Cardiac muscle cell (in vitro differentiated cells and primary cell): ENCODE data around the gene USP32. TPM values are rescaled to one million over a fixed set of nuclear protein-coding genes. Genes with fewer than 3 reads are reported as not detected.
A peak's percentile ranks its signal among the peaks of the same experiment; 100 is the strongest.

Source experiments
- DNase-seq, 2 donors: peaks; one replicate each; pipeline versions ENCODE4 v3.0.0 to v3.0.0-alpha.2; 2010 to 2017; ENCODE audit warnings: low read depth in 1 of 2, low spot score in 1 of 2
- H3K27ac ChIP-seq: fragments of 200-600 bp; sonication (generic); 2 replicates; pipeline ENCODE4 v1.5.1; 2016
- H3K27me3 ChIP-seq: fragments of 200-600 bp; sonication (generic); 2 replicates; pipeline ENCODE4 v1.6.0; 2016; ENCODE audit warnings: control low read depth
- H3K36me3 ChIP-seq: fragments of 200-600 bp; sonication (generic); 2 replicates; pipeline ENCODE4 v1.5.1; 2016; ENCODE audit warnings: control low read depth
- H3K4me1 ChIP-seq: fragments of 200-600 bp; sonication (generic); 2 replicates; pipeline ENCODE4 v1.8.1; 2017; ENCODE audit warnings: low read depth, mild to moderate bottlenecking, mixed run types
- H3K4me3 ChIP-seq: fragments of 200-600 bp; sonication (generic); 2 replicates; pipeline ENCODE4 v1.5.1; 2016; ENCODE audit warnings: mild to moderate bottlenecking
- H3K9me3 ChIP-seq: fragments of 200-600 bp; sonication (generic); 2 replicates; pipeline ENCODE4 v1.5.1; 2017; ENCODE audit warnings: low read depth, mild to moderate bottlenecking, control low read depth
- polyA plus RNA-seq: library from polyadenylated mRNA; unstranded; fragments of >200 nt; fragmentation: Nextera tagmentation; extraction: Ambion mirVana; gene quantifications from 2 replicates; pipeline ENCODE4 v1.2.1, GENCODE V29; 2016
- total RNA-seq: library from RNA; depleted of rRNA; stranded (reverse); fragments of >200 nt; gene quantifications from 2 replicates; pipeline ENCODE4 v1.2.3, GENCODE V29; 2016
- TF ChIP-seq, protein P1 (sequence below): IDR thresholded peaks from 2 replicates; pipeline ENCODE4 v1.5.1; 2012; ENCODE audit warnings: low read depth, mild to moderate bottlenecking, low read length

The USP32 gene
- total and polyA plus RNA-seq, 2 experiments from 2014 or later: 19.7 to 32.2 TPM

DNA sequence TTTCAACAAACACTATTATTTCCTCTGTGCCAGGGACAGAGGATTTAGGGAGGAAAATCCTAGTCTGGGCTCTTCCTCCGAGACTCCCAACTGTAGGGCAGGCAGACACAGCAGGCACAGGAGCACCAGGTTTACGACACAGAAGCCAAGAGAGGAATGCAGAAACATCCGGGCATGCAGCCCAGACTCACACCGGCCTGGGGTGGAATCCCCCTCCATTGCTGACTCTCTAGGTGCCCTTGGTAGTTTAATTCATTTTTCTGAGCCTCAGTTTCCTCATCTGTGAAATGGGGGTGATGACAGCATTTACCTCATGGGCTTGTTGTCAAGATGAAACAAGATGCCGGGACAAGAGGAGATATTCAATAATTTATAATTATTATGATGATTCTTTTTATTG, 227.2 kb downstream of the USP32 start:
- no peak for DNase-seq
- H3K4me3 ChIP-seq: no peak overlapping the region
- TF ChIP-seq, protein P1, sequence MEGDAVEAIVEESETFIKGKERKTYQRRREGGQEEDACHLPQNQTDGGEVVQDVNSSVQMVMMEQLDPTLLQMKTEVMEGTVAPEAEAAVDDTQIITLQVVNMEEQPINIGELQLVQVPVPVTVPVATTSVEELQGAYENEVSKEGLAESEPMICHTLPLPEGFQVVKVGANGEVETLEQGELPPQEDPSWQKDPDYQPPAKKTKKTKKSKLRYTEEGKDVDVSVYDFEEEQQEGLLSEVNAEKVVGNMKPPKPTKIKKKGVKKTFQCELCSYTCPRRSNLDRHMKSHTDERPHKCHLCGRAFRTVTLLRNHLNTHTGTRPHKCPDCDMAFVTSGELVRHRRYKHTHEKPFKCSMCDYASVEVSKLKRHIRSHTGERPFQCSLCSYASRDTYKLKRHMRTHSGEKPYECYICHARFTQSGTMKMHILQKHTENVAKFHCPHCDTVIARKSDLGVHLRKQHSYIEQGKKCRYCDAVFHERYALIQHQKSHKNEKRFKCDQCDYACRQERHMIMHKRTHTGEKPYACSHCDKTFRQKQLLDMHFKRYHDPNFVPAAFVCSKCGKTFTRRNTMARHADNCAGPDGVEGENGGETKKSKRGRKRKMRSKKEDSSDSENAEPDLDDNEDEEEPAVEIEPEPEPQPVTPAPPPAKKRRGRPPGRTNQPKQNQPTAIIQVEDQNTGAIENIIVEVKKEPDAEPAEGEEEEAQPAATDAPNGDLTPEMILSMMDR: no peak
- no peak overlapping the region for H3K27ac ChIP-seq
- no peaks in the 10 kb centered on the region for H3K27me3 ChIP-seq
- H3K36me3 ChIP-seq: no peaks in the 10 kb centered on the region
- no peaks in the 10 kb centered on the region for H3K9me3 ChIP-seq
- H3K4me1 ChIP-seq: peaks cover 11% of the 10 kb centered on the region

DNA sequence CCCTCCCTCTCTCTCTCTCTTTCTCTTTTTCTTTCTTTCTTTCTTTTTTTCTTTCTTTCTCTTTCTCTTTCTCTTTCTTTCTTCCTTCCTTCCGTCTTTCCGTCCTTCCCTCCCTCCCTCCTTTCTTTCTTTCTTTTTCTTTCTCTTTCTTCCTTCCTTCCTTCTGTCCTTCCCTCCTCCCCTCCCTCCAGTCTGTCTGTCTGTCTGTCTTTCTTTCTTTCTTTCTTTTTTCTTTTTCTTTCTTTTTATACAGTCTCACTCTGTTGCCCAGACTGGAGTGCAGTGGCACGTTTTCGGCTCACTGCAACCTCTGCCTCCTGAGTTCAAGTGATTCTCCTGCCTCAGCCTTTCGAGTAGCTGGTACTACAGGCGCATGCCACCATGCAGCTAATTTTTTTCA, 227.8 kb downstream of the USP32 start:
- DNase-seq: no peak
- Histone ChIP-seq H3K36me3 (no peaks in the 10 kb centered on the region), H3K4me1 (peaks cover 15% of the 10 kb centered on the region), H3K4me3 (no peak overlapping the region), H3K27ac (no peak overlapping the region), H3K9me3 (no peaks in the 10 kb centered on the region), H3K27me3 (no peaks in the 10 kb centered on the region)
- TF ChIP-seq, protein P1: no peak

GRCh38 chr17:60163108-60163784, 228.7 kb downstream of the USP32 start:
- Histone ChIP-seq H3K27me3 (no peaks in the 10 kb centered on the region), H3K4me3 (no peak overlapping the region), H3K27ac (no peak overlapping the region), H3K4me1 (peaks cover 18% of the 10 kb centered on the region), H3K36me3 (no peaks in the 10 kb centered on the region), H3K9me3 (no peaks in the 10 kb centered on the region)
- TF ChIP-seq, protein P1: no peak
- DNase-seq: peak in 1 of 2 donors; percentile 35

DNA sequence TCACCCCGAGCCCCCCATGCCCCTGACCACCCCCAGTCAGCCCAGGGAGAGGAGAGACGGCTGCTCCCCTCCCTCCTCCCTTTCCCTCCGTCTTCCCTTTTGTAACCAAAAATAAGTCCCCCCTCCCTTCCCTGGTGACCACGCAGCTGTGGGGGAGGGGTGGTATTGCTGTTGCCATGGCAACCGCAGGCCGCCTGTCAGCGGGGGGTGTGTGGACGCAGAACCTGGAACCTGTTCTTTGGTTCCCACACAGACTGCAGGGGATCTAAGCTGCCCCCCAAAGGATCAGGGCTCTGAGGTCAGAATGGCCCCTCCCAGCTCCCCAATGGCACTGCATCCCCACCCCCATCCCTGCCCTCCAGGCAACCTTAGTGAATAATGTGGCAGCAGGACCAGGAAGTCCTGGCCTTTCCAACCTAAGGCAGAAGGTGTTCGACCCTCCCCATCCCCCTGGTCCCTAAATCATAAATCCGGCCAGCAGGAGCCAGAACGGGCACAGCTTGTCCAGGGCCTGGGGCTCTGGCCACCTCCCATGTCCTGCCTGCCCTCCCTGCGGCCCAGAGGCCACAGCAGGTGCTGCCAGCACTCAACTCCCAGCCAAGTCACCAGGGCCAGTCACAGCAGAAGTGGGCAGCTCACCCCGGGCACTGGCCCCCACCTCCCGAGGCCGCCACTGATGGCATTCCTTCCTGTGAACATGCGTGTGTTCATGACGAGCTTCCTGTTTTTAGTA, 230.2 kb downstream of the USP32 start:
- H3K27me3 ChIP-seq: no peaks in the 10 kb centered on the region

GRCh38 chr17:60160829-60161501, 231.0 kb downstream of the USP32 start:
- H3K4me3 ChIP-seq: no peak overlapping the region
- H3K27ac ChIP-seq: no peak overlapping the region
- TF ChIP-seq, protein P1: no peak
- no peaks in the 10 kb centered on the region for H3K27me3 ChIP-seq
- no peak for DNase-seq
- H3K36me3 ChIP-seq: no peaks in the 10 kb centered on the region
- peaks cover 18% of the 10 kb centered on the region for H3K4me1 ChIP-seq
- no peaks in the 10 kb centered on the region for H3K9me3 ChIP-seq

More for the DNA sequence above, 230.2 kb downstream of the USP32 start:
- Histone ChIP-seq H3K4me3 (no peak overlapping the region), H3K4me1 (peaks cover 18% of the 10 kb centered on the region), H3K36me3 (no peaks in the 10 kb centered on the region), H3K9me3 (no peaks in the 10 kb centered on the region), H3K27ac (no peak overlapping the region)
- TF ChIP-seq, protein P1: no peak
- no peak for DNase-seq
